Esophagus muscularis mucosa (tissue), 4 donors: ENCODE measurements around the gene LDLRAD1. TPM values are rescaled to one million over a fixed set of nuclear protein-coding genes. Genes with fewer than 3 reads are reported as not detected.

Experiments used
- DNase-seq: peaks from one replicate; pipeline ENCODE4 v3.0.0-alpha.2; 2017; ENCODE audit errors: extremely low spot score
- H3K27ac ChIP-seq, 4 donors: fragments of 200-600 bp; sonication (generic); replicated peaks in 1 of 4; 1 replicate in 3 of 4; 2 replicates in 1 of 4; pipeline ENCODE4 v1.5.1; 2016 to 2019; ENCODE audit warnings: mild to moderate bottlenecking in 1 of 4
- H3K27me3 ChIP-seq, 4 donors: fragments of 200-600 bp; sonication (generic); one replicate each; pipeline versions ENCODE4 v1.5.1 to v1.6.0; 2016 to 2019
- H3K36me3 ChIP-seq, 4 donors: fragments of 200-600 bp; sonication (generic); one replicate each; pipeline ENCODE4 v1.5.1; 2016 to 2019
- H3K4me1 ChIP-seq, 4 donors: fragments of 200-600 bp; sonication (generic); one replicate each; pipeline ENCODE4 v1.5.1; 2016 to 2019
- H3K4me3 ChIP-seq, 4 donors: fragments of 200-600 bp; sonication (generic); 1 replicate in 2 of 4; 2 replicates in 2 of 4; pipeline ENCODE4 v1.5.1; 2016 to 2019; ENCODE audit warnings: mild to moderate bottlenecking in 4 of 4, moderate library complexity in 1 of 4
- H3K9me3 ChIP-seq, 4 donors: fragments of 200-600 bp; sonication (generic); 1 replicate in 3 of 4; 2 replicates in 1 of 4; pipeline ENCODE4 v1.5.1; 2016 to 2019
- EP300 ChIP-seq: sonication (generic); formaldehyde crosslinking; IDR thresholded peaks from one replicate; pipeline ENCODE4 v1.6.1; 2017; ENCODE audit warnings: antibody characterized with exemption
- POLR2A ChIP-seq: fragments of 450-650 bp; IDR thresholded peaks from one replicate; pipeline ENCODE4 v1.6.1; 2017; ENCODE audit warnings: antibody characterized with exemption, moderate library complexity, mild to moderate bottlenecking, low read depth
- POLR2AphosphoS5 ChIP-seq, 2 donors: sonication (generic); formaldehyde crosslinking; IDR thresholded peaks; one replicate each; pipeline ENCODE4 v1.6.1; 2017; ENCODE audit warnings: antibody characterized with exemption in 2 of 2
- WGBS: methylation state at CpG from one replicate; pipeline ENCODE4 v1.1.5; 2018; 5-methylcytosine and 5-hydroxymethylcytosine counted together
- intact Hi-C: fragments of 100-400 bp; cut with DNase I; formaldehyde crosslinking; loops from one replicate; pipeline ENCODE4 v1.15.1; 2023
- total RNA-seq, 4 donors: library from RNA; depleted of rRNA; stranded (reverse); fragments of >200 nt; gene quantifications; one replicate each; pipeline versions ENCODE4 v1.1.0 to v1.2.1, GENCODE V29; 2016
- TF ChIP-seq, protein P1 (sequence below), 3 experiments: fragments of 200-600 bp in 2 of 3; fragments of 450-650 bp in 1 of 3; sonication (generic) in 2 of 3; IDR thresholded peaks; one replicate each; pipeline ENCODE4 v1.5.1; 2017 to 2019; ENCODE audit warnings: antibody characterized with exemption in 3 of 3, mild to moderate bottlenecking in 2 of 3, moderate library complexity in 1 of 3

The LDLRAD1 gene
- total RNA-seq, 4 donors from 2014 or later = not detected

DNA sequence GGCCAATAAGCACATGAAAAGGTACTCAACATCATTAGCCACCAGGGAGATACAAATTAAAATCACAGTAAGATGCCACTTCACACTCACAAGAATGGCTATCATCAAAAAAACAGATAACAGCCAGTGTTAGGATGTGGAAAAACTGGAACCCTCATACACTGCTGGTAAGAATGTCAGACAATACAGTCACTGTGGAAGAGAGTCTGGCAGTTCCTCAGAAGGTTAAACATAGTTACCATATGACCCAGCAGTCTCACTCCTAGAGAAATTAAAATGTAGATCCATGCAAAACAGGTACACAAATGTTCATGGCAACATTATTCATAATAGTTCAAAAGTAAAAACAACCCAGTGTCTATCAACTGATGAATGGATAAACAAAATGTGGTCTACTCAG is 33.3 kb downstream of the LDLRAD1 start:
- Histone ChIP-seq H3K27ac (no peak overlapping the region), H3K9me3 (no peaks in the 10 kb centered on the region), H3K27me3 (no peaks in the 10 kb centered on the region), H3K4me1 (peaks cover 0 to 27% (median 21%) of the 10 kb centered on the region in 4 donors), H3K36me3 (no peaks in the 10 kb centered on the region), H3K4me3 (no peak overlapping the region)
- TF ChIP-seq POLR2AphosphoS5 (IDR thresholded peaks at IDR 0.05) (no peak), EP300 (no peak), POLR2A (no peak)
- TF ChIP-seq, protein P1, sequence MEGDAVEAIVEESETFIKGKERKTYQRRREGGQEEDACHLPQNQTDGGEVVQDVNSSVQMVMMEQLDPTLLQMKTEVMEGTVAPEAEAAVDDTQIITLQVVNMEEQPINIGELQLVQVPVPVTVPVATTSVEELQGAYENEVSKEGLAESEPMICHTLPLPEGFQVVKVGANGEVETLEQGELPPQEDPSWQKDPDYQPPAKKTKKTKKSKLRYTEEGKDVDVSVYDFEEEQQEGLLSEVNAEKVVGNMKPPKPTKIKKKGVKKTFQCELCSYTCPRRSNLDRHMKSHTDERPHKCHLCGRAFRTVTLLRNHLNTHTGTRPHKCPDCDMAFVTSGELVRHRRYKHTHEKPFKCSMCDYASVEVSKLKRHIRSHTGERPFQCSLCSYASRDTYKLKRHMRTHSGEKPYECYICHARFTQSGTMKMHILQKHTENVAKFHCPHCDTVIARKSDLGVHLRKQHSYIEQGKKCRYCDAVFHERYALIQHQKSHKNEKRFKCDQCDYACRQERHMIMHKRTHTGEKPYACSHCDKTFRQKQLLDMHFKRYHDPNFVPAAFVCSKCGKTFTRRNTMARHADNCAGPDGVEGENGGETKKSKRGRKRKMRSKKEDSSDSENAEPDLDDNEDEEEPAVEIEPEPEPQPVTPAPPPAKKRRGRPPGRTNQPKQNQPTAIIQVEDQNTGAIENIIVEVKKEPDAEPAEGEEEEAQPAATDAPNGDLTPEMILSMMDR (IDR thresholded peaks at IDR 0.05) = no peak
- DNase-seq = no peak
- intact Hi-C loops = no loop called here

DNA sequence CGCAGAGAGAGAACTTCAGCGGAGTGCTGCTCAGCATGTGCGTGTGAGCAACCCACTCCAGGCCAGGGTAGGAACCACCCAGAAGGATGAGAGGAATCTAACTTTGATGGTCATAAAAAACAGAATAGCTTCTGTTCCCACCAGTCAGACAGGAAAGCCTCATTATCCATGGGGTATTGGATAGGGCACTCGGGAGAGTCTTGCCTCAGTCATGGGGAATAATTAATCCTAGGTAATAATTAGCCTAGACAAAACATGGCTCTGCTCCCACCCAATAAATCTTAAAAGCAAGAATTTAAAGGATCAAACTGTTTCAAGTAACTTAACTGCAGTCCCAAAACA is 35.3 kb downstream of the LDLRAD1 start:
- peak overlapping the region; percentile 45 to 52 (median 51) for H3K4me3 ChIP-seq
- TF ChIP-seq EP300 = no peak
- TF ChIP-seq, protein P1 (IDR thresholded peaks at IDR 0.05) = no peak
- TF ChIP-seq POLR2A = no peak
- no peak for TF ChIP-seq POLR2AphosphoS5 (IDR thresholded peaks at IDR 0.05)
- H3K4me1 ChIP-seq = peaks cover 0 to 27% (median 21%) of the 10 kb centered on the region in 4 donors
- H3K27ac ChIP-seq = peak overlapping the region; percentile 75 to 86 (median 82)
- DNase-seq = no peak
- H3K27me3 ChIP-seq = no peaks in the 10 kb centered on the region
- WGBS = 31% methylated on average over 4 of the region's 4 CpGs
- H3K9me3 ChIP-seq = no peaks in the 10 kb centered on the region
- intact Hi-C loops = no loop called here
- no peaks in the 10 kb centered on the region for H3K36me3 ChIP-seq

DNA sequence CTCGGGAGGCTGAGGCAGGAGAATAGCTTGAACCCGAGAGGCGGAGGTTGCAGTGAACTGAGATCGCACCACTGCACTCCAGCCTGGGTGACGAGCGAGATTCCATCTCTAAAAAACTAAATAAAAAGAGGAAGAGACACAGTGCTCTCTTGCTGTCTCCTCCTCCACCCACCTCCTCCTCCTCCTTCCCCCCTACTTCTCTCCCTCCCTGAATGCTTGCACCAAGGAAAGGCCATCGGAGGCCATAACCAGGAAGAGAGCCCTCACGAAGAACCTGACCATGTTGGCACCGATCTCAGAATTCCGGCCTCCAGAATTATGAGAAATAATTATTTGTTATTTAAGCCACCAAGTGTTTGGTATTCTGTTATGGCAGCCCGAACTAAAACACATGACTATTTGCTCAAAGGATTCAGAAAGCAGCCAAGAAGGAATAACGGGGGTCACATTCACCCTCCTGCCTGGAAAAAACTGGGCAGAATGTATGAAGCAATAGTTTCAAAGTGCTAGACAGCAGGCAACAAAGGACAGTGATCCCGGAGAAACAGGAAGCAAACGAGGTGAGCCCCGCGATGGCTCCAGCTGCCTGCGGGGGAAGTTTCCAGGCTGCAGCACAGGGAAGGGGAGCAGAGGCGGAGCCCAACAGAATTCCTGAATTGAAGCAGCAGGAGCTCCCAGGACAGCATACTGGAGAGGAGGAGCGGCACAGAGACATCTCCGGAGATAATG is 35.8 kb downstream of the LDLRAD1 start:
- Histone ChIP-seq H3K4me3 (peak overlapping the region; percentile 45 to 52 (median 51)), H3K4me1 (peaks cover 0 to 27% (median 21%) of the 10 kb centered on the region in 4 donors), H3K27ac (peak overlapping the region; percentile 75 to 86 (median 82)), H3K36me3 (no peaks in the 10 kb centered on the region), H3K9me3 (no peaks in the 10 kb centered on the region), H3K27me3 (no peaks in the 10 kb centered on the region)
- no peak for DNase-seq
- 34% methylated on average over 20 of the region's 20 CpGs for WGBS
- no peak for TF ChIP-seq POLR2A
- peak; percentile 22 to 53 for TF ChIP-seq POLR2AphosphoS5 (IDR thresholded peaks at IDR 0.05)
- TF ChIP-seq, protein P1 (IDR thresholded peaks at IDR 0.05) = no peak
- TF ChIP-seq EP300 = peak; percentile 14
- intact Hi-C loops = no loop called here

GRCh38 chr1:53981220-53981619 is 36.8 kb downstream of the LDLRAD1 start:
- H3K27me3 ChIP-seq = no peaks in the 10 kb centered on the region
- 87% methylated on average over 6 of the region's 6 CpGs for WGBS
- peaks cover 0 to 4% (median 0%) of the 10 kb centered on the region in 4 donors for H3K36me3 ChIP-seq
- intact Hi-C loops = no loop called here
- peak overlapping the region; percentile 75 to 86 (median 82) for H3K27ac ChIP-seq
- TF ChIP-seq EP300 = peak; percentile 55
- TF ChIP-seq, protein P1 (IDR thresholded peaks at IDR 0.05) = no peak
- peak; percentile 43 to 58 for TF ChIP-seq POLR2AphosphoS5 (IDR thresholded peaks at IDR 0.05)
- no peak overlapping the region for H3K4me3 ChIP-seq
- peaks cover 0 to 27% (median 21%) of the 10 kb centered on the region in 4 donors for H3K4me1 ChIP-seq
- H3K9me3 ChIP-seq = no peaks in the 10 kb centered on the region
- no peak for DNase-seq
